ENCODE results near the gene HIBCH.

HIBCH gene

GRCh38 chr2:190351955-190352354 lies 32.3 kb upstream of the HIBCH start:
- TF ChIP-seq SPI1 (IDR thresholded peaks at IDR 0.05; ENCODE audit: borderline replicate concordance, low read depth): no peak
- TF ChIP-seq REST (IDR thresholded peaks at IDR 0.05; ENCODE audit: insufficient replicate concordance, low read depth): no peak
- no peak for TF ChIP-seq POLR2AphosphoS5 (IDR thresholded peaks at IDR 0.05; ENCODE audit: low read depth)
- TF ChIP-seq CTCF (IDR thresholded peaks at IDR 0.05; ENCODE audit: insufficient read depth, low read length): no peak
- no peak for TF ChIP-seq GABPA (IDR thresholded peaks at IDR 0.05; ENCODE audit: low read depth)
- no peak for DNase-seq (ENCODE audit: low read depth in 1 of 2, low spot score in 1 of 2)

GRCh38 chr2:190350371-190350770 lies 30.7 kb upstream of the HIBCH start:
- H3K27me3 ChIP-seq (ENCODE audit: insufficient read depth, poor library complexity, severe bottlenecking): no peaks in the 10 kb centered on the region
- no peak for DNase-seq (ENCODE audit: low read depth in 1 of 2, low spot score in 1 of 2)
- no peak for TF ChIP-seq SPI1 (IDR thresholded peaks at IDR 0.05; ENCODE audit: borderline replicate concordance, low read depth)
- no peak for TF ChIP-seq GABPA (IDR thresholded peaks at IDR 0.05; ENCODE audit: low read depth)
- no peak for TF ChIP-seq REST (IDR thresholded peaks at IDR 0.05; ENCODE audit: insufficient replicate concordance, low read depth)
- TF ChIP-seq CTCF (IDR thresholded peaks at IDR 0.05; ENCODE audit: insufficient read depth, low read length): no peak
- no peak for TF ChIP-seq POLR2AphosphoS5 (IDR thresholded peaks at IDR 0.05; ENCODE audit: low read depth)
- no peak overlapping the region for H3K27ac ChIP-seq (replicated peaks)
- H3K4me3 ChIP-seq (replicated peaks; ENCODE audit: insufficient read depth, low read length): no peak overlapping the region

More at GRCh38 chr2:190351955-190352354, 32.3 kb upstream of the HIBCH start:
- Histone ChIP-seq H3K27me3 (ENCODE audit: insufficient read depth, poor library complexity, severe bottlenecking) (no peaks in the 10 kb centered on the region), H3K27ac (replicated peaks) (no peak overlapping the region), H3K4me3 (replicated peaks; ENCODE audit: insufficient read depth, low read length) (no peak overlapping the region)

GRCh38 chr2:190344276-190344827 lies 24.7 kb upstream of the HIBCH start:
- peak overlapping the region; percentile 59 for H3K27ac ChIP-seq (replicated peaks)
- DNase-seq (ENCODE audit: low read depth in 1 of 2, low spot score in 1 of 2): peak in 1 of 2 experiments; percentile 35

More at GRCh38 chr2:190344276-190344827, 24.7 kb upstream of the HIBCH start:
- TF ChIP-seq SPI1 (IDR thresholded peaks at IDR 0.05; ENCODE audit: borderline replicate concordance, low read depth): no peak
- TF ChIP-seq GABPA (IDR thresholded peaks at IDR 0.05; ENCODE audit: low read depth): no peak
- TF ChIP-seq POLR2AphosphoS5 (IDR thresholded peaks at IDR 0.05; ENCODE audit: low read depth): no peak
- TF ChIP-seq CTCF (IDR thresholded peaks at IDR 0.05; ENCODE audit: insufficient read depth, low read length): no peak
- no peak for TF ChIP-seq REST (IDR thresholded peaks at IDR 0.05; ENCODE audit: insufficient replicate concordance, low read depth)
- Histone ChIP-seq H3K27me3 (ENCODE audit: insufficient read depth, poor library complexity, severe bottlenecking) (no peaks in the 10 kb centered on the region), H3K4me3 (replicated peaks; ENCODE audit: insufficient read depth, low read length) (peak overlapping the region; percentile 49)

Data from HL-60 (cell line).